ENCODE measurements around the gene CD37.
"Not testable (repeated sequence)": the region's sequence is repeated elsewhere in the genome, so short reads cannot be mapped to it uniquely, and the experiment has no call there.

Gene CD37

GRCh38 chr19:49327878-49328544 is 7.2 kb upstream of the CD37 start:
- in situ Hi-C loops (cut with MboI; ENCODE audit: low sequenced_read_pairs) = no loop called here

GRCh38 chr19:49328741-49329140 is 6.5 kb upstream of the CD37 start:
- in situ Hi-C loops (cut with MboI; ENCODE audit: low sequenced_read_pairs) = no loop called here

- in situ Hi-C loops (cut with MboI; ENCODE audit: low sequenced_read_pairs) = not testable (repeated sequence)
These were observed 4.0 kb upstream of the CD37 start for GRCh38 chr19:49331187-49331586.

- in situ Hi-C loops (cut with MboI; ENCODE audit: low sequenced_read_pairs) = no loop called here
These were observed 3.6 kb upstream of the CD37 start for GRCh38 chr19:49331616-49332055.

- in situ Hi-C loops (cut with MboI; ENCODE audit: low sequenced_read_pairs) = not testable (repeated sequence)
These were observed 2.4 kb upstream of the CD37 start for GRCh38 chr19:49332691-49333417.

- in situ Hi-C loops (cut with MboI; ENCODE audit: low sequenced_read_pairs) = no loop called here
These were observed 1.8 kb upstream of the CD37 start for GRCh38 chr19:49333418-49333805.

- in situ Hi-C loops (cut with MboI; ENCODE audit: low sequenced_read_pairs) = no loop called here
These were observed 1.4 kb upstream of the CD37 start for GRCh38 chr19:49333811-49334288.

GRCh38 chr19:49335784-49336481 is 727 bp downstream of the CD37 start:
- in situ Hi-C loops (cut with MboI; ENCODE audit: low sequenced_read_pairs) = no loop called here

GRCh38 chr19:49336482-49337266 is 1.5 kb downstream of the CD37 start:
- in situ Hi-C loops (cut with MboI; ENCODE audit: low sequenced_read_pairs) = no loop called here

- in situ Hi-C loops (cut with MboI; ENCODE audit: low sequenced_read_pairs) = no loop called here
These were observed 2.2 kb downstream of the CD37 start for GRCh38 chr19:49337267-49338022.

- in situ Hi-C loops (cut with MboI; ENCODE audit: low sequenced_read_pairs) = no loop called here
These were observed 2.9 kb downstream of the CD37 start for GRCh38 chr19:49338023-49338677.

GRCh38 chr19:49338691-49339300 is 3.6 kb downstream of the CD37 start:
- in situ Hi-C loops (cut with MboI; ENCODE audit: low sequenced_read_pairs) = no loop called here

- in situ Hi-C loops (cut with MboI; ENCODE audit: low sequenced_read_pairs) = no loop called here
These were observed 4.3 kb downstream of the CD37 start for GRCh38 chr19:49339301-49340068.

- in situ Hi-C loops (cut with MboI; ENCODE audit: low sequenced_read_pairs) = no loop called here
These were observed 5.1 kb downstream of the CD37 start for GRCh38 chr19:49340069-49340864.

GRCh38 chr19:49340865-49341718 is 5.9 kb downstream of the CD37 start:
- in situ Hi-C loops (cut with MboI; ENCODE audit: low sequenced_read_pairs) = no loop called here

GRCh38 chr19:49342291-49342721 is 7.1 kb downstream of the CD37 start:
- in situ Hi-C loops (cut with MboI; ENCODE audit: low sequenced_read_pairs) = no loop called here

GRCh38 chr19:49343123-49343522 is 7.9 kb downstream of the CD37 start:
- in situ Hi-C loops (cut with MboI; ENCODE audit: low sequenced_read_pairs) = no loop called here
